ENCODE data around the gene ADAM15. TPM values are rescaled to one million over a fixed set of nuclear protein-coding genes. Genes with fewer than 3 reads are reported as not detected.
A peak's percentile ranks its signal among the peaks of the same experiment; 100 is the strongest.

The ADAM15 gene
- total RNA-seq, 2 donors from 2014 or later: 53.2 to 86.6 TPM

- peaks cover 38% of the 10 kb centered on the region for H3K4me1 Mint-ChIP-seq
- H3K36me3 Mint-ChIP-seq (ENCODE audit: low read depth): peaks cover 69% of the 10 kb centered on the region
- ATAC-seq (replicated peaks): no peak
- H3K27ac Mint-ChIP-seq: peak overlapping the region; percentile 54
- no peaks in the 10 kb centered on the region for H3K27me3 Mint-ChIP-seq
- H3K9me3 Mint-ChIP-seq: no peaks in the 10 kb centered on the region
- H3K4me3 Mint-ChIP-seq: peak overlapping the region; percentile 57
Observed at GRCh38 chr1:155017946-155018316, 33.2 kb upstream of the ADAM15 start.

GRCh38 chr1:155018617-155019348 lies 32.3 kb upstream of the ADAM15 start:
- Mint-ChIP-seq H3K36me3 (ENCODE audit: low read depth) (peaks cover 60% of the 10 kb centered on the region), H3K4me1 (peaks cover 32% of the 10 kb centered on the region), H3K27me3 (no peaks in the 10 kb centered on the region), H3K27ac (peak overlapping the region; percentile 81), H3K9me3 (no peaks in the 10 kb centered on the region), H3K4me3 (peak overlapping the region; percentile 57)
- ATAC-seq (replicated peaks): no peak

GRCh38 chr1:155019377-155020245 lies 31.5 kb upstream of the ADAM15 start:
- Mint-ChIP-seq H3K36me3 (ENCODE audit: low read depth) (peaks cover 52% of the 10 kb centered on the region), H3K9me3 (no peaks in the 10 kb centered on the region), H3K4me3 (peak overlapping the region; percentile 57), H3K27ac (peak overlapping the region; percentile 81), H3K27me3 (no peaks in the 10 kb centered on the region), H3K4me1 (peaks cover 28% of the 10 kb centered on the region)
- ATAC-seq (replicated peaks): no peak

GRCh38 chr1:155022136-155022926 lies 28.8 kb upstream of the ADAM15 start:
- H3K4me1 Mint-ChIP-seq: peaks cover 14% of the 10 kb centered on the region
- H3K27ac Mint-ChIP-seq: no peak overlapping the region
- H3K27me3 Mint-ChIP-seq: no peaks in the 10 kb centered on the region
- ATAC-seq (replicated peaks): no peak
- H3K36me3 Mint-ChIP-seq (ENCODE audit: low read depth): peaks cover 28% of the 10 kb centered on the region
- H3K4me3 Mint-ChIP-seq: no peak overlapping the region
- H3K9me3 Mint-ChIP-seq: no peaks in the 10 kb centered on the region

GRCh38 chr1:155022927-155023236 lies 28.2 kb upstream of the ADAM15 start:
- ATAC-seq (replicated peaks): no peak
- Mint-ChIP-seq H3K27ac (no peak overlapping the region), H3K36me3 (ENCODE audit: low read depth) (peaks cover 23% of the 10 kb centered on the region), H3K27me3 (no peaks in the 10 kb centered on the region), H3K4me1 (peaks cover 14% of the 10 kb centered on the region), H3K9me3 (no peaks in the 10 kb centered on the region), H3K4me3 (no peak overlapping the region)

GRCh38 chr1:155023627-155024026 lies 27.5 kb upstream of the ADAM15 start:
- peaks cover 14% of the 10 kb centered on the region for H3K4me1 Mint-ChIP-seq
- H3K27me3 Mint-ChIP-seq: no peaks in the 10 kb centered on the region
- H3K36me3 Mint-ChIP-seq (ENCODE audit: low read depth): peaks cover 17% of the 10 kb centered on the region
- no peak overlapping the region for H3K4me3 Mint-ChIP-seq
- no peak for ATAC-seq (replicated peaks)
- H3K9me3 Mint-ChIP-seq: no peaks in the 10 kb centered on the region
- H3K27ac Mint-ChIP-seq: no peak overlapping the region

- Mint-ChIP-seq H3K27ac (no peak overlapping the region), H3K4me3 (no peak overlapping the region), H3K36me3 (ENCODE audit: low read depth) (peaks cover 10% of the 10 kb centered on the region), H3K27me3 (no peaks in the 10 kb centered on the region), H3K4me1 (peaks cover 11% of the 10 kb centered on the region), H3K9me3 (no peaks in the 10 kb centered on the region)
- no peak for ATAC-seq (replicated peaks)
Observed at GRCh38 chr1:155024315-155024714, 26.8 kb upstream of the ADAM15 start.

GRCh38 chr1:155026154-155026553 lies 25.0 kb upstream of the ADAM15 start:
- H3K27me3 Mint-ChIP-seq: no peaks in the 10 kb centered on the region
- no peaks in the 10 kb centered on the region for H3K36me3 Mint-ChIP-seq (ENCODE audit: low read depth)
- no peak overlapping the region for H3K4me3 Mint-ChIP-seq
- no peak overlapping the region for H3K27ac Mint-ChIP-seq
- no peaks in the 10 kb centered on the region for H3K4me1 Mint-ChIP-seq
- no peaks in the 10 kb centered on the region for H3K9me3 Mint-ChIP-seq
- ATAC-seq (replicated peaks): no peak

- no peak overlapping the region for H3K4me3 Mint-ChIP-seq
- H3K9me3 Mint-ChIP-seq: no peaks in the 10 kb centered on the region
- H3K36me3 Mint-ChIP-seq (ENCODE audit: low read depth): no peaks in the 10 kb centered on the region
- no peaks in the 10 kb centered on the region for H3K4me1 Mint-ChIP-seq
- ATAC-seq (replicated peaks): peak; percentile 50
- no peak overlapping the region for H3K27ac Mint-ChIP-seq
- no peaks in the 10 kb centered on the region for H3K27me3 Mint-ChIP-seq
Observed at GRCh38 chr1:155026588-155026987, 24.5 kb upstream of the ADAM15 start.

GRCh38 chr1:155029513-155030242 lies 21.4 kb upstream of the ADAM15 start:
- ATAC-seq (replicated peaks): no peak
- Mint-ChIP-seq H3K4me3 (no peak overlapping the region), H3K9me3 (no peaks in the 10 kb centered on the region), H3K27ac (no peak overlapping the region), H3K27me3 (no peaks in the 10 kb centered on the region), H3K36me3 (ENCODE audit: low read depth) (no peaks in the 10 kb centered on the region), H3K4me1 (no peaks in the 10 kb centered on the region)

- Mint-ChIP-seq H3K27ac (no peak overlapping the region), H3K4me1 (no peaks in the 10 kb centered on the region), H3K36me3 (ENCODE audit: low read depth) (no peaks in the 10 kb centered on the region), H3K9me3 (no peaks in the 10 kb centered on the region), H3K27me3 (no peaks in the 10 kb centered on the region), H3K4me3 (no peak overlapping the region)
- ATAC-seq (replicated peaks): no peak
Observed at GRCh38 chr1:155030243-155030795, 20.8 kb upstream of the ADAM15 start.

- no peak overlapping the region for H3K27ac Mint-ChIP-seq
- no peaks in the 10 kb centered on the region for H3K9me3 Mint-ChIP-seq
- H3K4me3 Mint-ChIP-seq: no peak overlapping the region
- no peak for ATAC-seq (replicated peaks)
- H3K4me1 Mint-ChIP-seq: no peaks in the 10 kb centered on the region
- no peaks in the 10 kb centered on the region for H3K36me3 Mint-ChIP-seq (ENCODE audit: low read depth)
- no peaks in the 10 kb centered on the region for H3K27me3 Mint-ChIP-seq
Observed at GRCh38 chr1:155030899-155031298, 20.2 kb upstream of the ADAM15 start.

GRCh38 chr1:155032886-155033285 lies 18.2 kb upstream of the ADAM15 start:
- H3K27me3 Mint-ChIP-seq: no peaks in the 10 kb centered on the region
- H3K4me1 Mint-ChIP-seq: no peaks in the 10 kb centered on the region
- H3K27ac Mint-ChIP-seq: no peak overlapping the region
- no peak overlapping the region for H3K4me3 Mint-ChIP-seq
- no peak for ATAC-seq (replicated peaks)
- no peaks in the 10 kb centered on the region for H3K36me3 Mint-ChIP-seq (ENCODE audit: low read depth)
- no peaks in the 10 kb centered on the region for H3K9me3 Mint-ChIP-seq

- Mint-ChIP-seq H3K4me3 (no peak within 1 kb of the TSS), H3K27me3 (no peaks in the 10 kb centered on the region), H3K36me3 (ENCODE audit: low read depth) (no peaks in the 10 kb centered on the region), H3K4me1 (no peaks in the 10 kb centered on the region), H3K27ac (no peak within 1 kb of the TSS), H3K9me3 (no peaks in the 10 kb centered on the region)
- ATAC-seq (replicated peaks): no peak
Observed at GRCh38 chr1:155033524-155033923, 17.6 kb upstream of the ADAM15 start, which contains the start of the genes DCST1 and DCST2. TSS of gene DCST1 (plus strand) at chr1:155033824. CDS start at chr1:155034037, 213 bp downstream. TSS of gene DCST2 (minus strand) at chr1:155033781. CDS start at chr1:155033701, 80 bp downstream.

All from activated T-helper 17 cell treated with anti-CD3 and anti-CD28 coated beads, Interleukin-2, amount 50 U/mL, for 72 hours (primary cell).